Measurements from ENCODE around the gene PTCH1. TPM values are rescaled to one million over a fixed set of nuclear protein-coding genes. Genes with fewer than 3 reads are reported as not detected.

The PTCH1 gene
- total RNA-seq, 2 experiments from 2014 or later, result 15.8 to 17.0 TPM

DNA sequence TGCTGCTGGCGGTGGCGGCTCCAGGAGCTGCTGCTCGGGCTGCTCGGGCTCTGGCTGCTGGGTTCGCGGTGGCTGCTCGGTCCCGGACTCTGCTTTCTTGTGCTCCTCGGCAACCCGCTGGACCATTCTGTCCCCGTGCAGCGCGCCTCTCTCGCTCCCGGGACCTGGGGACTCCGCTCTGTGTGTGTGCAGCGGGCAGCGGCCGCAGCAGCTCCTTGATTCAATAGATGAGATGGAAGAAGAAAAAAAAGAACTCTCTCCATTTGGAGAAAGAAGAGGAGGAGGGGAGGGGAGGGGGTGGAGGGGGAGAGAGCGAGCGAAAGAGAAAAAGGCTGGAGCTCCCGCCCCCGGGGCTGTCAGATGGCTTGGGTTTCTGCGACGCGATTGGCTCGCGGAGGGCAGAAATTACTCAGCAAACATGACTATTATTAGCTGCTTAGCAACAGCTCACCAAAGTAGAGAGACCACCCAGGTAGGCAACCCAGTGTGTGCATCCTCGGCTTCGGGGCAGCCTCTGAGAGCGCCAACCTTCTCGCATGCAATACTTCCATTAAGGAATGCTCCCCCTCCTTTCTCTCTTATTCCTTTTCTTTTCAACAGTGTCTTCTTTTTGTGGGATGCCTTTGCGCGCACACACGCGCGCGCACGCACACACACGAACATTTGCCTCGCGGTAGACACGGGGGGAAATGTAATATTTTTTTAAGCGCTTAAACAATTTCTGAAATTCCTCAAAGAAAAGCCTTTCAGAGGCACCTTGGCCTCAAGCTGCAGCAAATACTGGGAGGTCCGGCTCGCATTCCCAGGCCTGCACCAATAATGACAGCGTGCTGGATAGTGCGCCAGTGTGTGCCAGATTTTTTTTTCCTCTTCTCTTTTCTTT is 7.6 kb downstream of the PTCH1 start:
- H3K27me3 ChIP-seq (ENCODE audit: control insufficient read depth in 1 of 2, insufficient read depth in 2 of 2, low read length in 2 of 2), result peaks cover 11 to 19% of the 10 kb centered on the region in 2 experiments
- no peak overlapping the region for H3K27ac ChIP-seq (ENCODE audit: low read depth in 1 of 2, low read length in 2 of 2)
- H3K9me3 ChIP-seq (ENCODE audit: control insufficient read depth in 1 of 2, insufficient read depth in 1 of 2, low read length in 2 of 2), result peaks cover 0 to 7% of the 10 kb centered on the region in 2 experiments
- ChIA-PET POLR2A (interaction anchor here (1.1 to 6.7 kb wide), 4 partner anchors 15 to 366 kb away, joined by 3 to 99 read pairs (median 6); partner anchors contain the start of gene ERCC6L2), CTCF (interaction anchor here (1.1 kb wide), 1 partner anchor 15 kb away, joined by 3 read pairs; no protein-coding TSS in a partner anchor)
- TF ChIP-seq, protein P1, sequence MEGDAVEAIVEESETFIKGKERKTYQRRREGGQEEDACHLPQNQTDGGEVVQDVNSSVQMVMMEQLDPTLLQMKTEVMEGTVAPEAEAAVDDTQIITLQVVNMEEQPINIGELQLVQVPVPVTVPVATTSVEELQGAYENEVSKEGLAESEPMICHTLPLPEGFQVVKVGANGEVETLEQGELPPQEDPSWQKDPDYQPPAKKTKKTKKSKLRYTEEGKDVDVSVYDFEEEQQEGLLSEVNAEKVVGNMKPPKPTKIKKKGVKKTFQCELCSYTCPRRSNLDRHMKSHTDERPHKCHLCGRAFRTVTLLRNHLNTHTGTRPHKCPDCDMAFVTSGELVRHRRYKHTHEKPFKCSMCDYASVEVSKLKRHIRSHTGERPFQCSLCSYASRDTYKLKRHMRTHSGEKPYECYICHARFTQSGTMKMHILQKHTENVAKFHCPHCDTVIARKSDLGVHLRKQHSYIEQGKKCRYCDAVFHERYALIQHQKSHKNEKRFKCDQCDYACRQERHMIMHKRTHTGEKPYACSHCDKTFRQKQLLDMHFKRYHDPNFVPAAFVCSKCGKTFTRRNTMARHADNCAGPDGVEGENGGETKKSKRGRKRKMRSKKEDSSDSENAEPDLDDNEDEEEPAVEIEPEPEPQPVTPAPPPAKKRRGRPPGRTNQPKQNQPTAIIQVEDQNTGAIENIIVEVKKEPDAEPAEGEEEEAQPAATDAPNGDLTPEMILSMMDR (IDR thresholded peaks at IDR 0.05), result no peak
- intact Hi-C loops (cut with DNase I, micrococcal nuclease), result loop anchor here in 1 of 2 experiments (5.0 to 10.0 kb wide), 2 partner anchors 368 to 784 kb away; partner anchors contain the start of genes AOPEP and ERCC6L2
- Mint-ChIP-seq H3K4me1 (ENCODE audit: low read depth) (peaks cover 56% of the 10 kb centered on the region), H3K27me3 (peaks cover 23% of the 10 kb centered on the region), H3K36me3 (ENCODE audit: low read depth) (peaks cover 30% of the 10 kb centered on the region), H3K4me3 (peak overlapping the region; percentile 93), H3K27ac (peak overlapping the region; percentile 83), H3K9me3 (no peaks in the 10 kb centered on the region)
- H3K4me3 ChIP-seq (ENCODE audit: low read length), result peak overlapping the region; percentile 73
- ATAC-seq (ENCODE audit: poor library complexity) (peak; percentile 37), DNase-seq (peak in 11 of 14 experiments; percentile 43 to 81 (median 60))
- no peaks in the 10 kb centered on the region for H3K36me3 ChIP-seq (ENCODE audit: insufficient read depth, low read length)
- peaks cover 59% of the 10 kb centered on the region for H3K4me1 ChIP-seq (ENCODE audit: insufficient read depth, low read length)

DNA sequence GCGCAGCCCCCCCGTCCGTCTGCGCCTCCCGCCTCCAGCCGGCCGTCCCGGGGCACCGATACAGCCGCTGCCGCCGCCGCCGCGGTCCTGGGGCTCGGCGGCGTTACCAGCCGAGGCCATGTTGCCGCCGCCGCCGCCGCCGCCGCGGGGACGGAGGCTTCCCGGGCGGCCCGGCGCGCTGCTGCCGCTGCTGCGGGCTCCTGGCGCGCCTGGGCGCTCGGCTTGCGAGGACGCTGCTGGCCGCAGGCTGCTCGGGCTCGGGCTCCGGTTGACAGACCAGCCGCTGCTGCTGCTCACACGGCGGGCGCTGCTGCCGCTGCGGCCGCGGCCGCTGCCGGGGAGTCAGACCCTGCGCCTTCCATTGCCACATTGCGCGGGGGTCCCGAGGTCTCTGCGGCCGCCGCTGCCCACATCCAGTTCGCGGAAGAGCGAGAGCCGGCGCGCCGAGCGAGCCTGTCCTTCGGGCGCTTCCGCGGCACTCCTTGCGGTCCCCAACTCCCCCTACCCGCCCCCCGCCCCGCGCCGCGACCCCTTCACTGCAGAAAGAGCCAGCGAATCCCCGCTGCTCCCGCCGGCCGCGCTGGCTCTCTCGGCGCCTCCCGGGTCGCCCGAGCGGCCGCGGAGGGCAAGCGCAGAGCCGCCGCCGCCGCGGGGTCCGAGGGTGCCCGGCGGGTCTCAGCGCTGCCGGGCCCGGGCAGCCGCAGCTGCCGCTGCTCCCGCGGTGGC is 8.4 kb downstream of the PTCH1 start:
- peak; percentile 3 for ATAC-seq (ENCODE audit: poor library complexity)
- peak overlapping the region; percentile 91 for H3K4me3 Mint-ChIP-seq
- H3K36me3 ChIP-seq (ENCODE audit: insufficient read depth, low read length), result no peaks in the 10 kb centered on the region
- peak overlapping the region; percentile 83 for H3K27ac Mint-ChIP-seq
- peaks cover 21% of the 10 kb centered on the region for H3K27me3 Mint-ChIP-seq
- H3K9me3 ChIP-seq (ENCODE audit: control insufficient read depth in 1 of 2, insufficient read depth in 1 of 2, low read length in 2 of 2), result peaks cover 0 to 7% of the 10 kb centered on the region in 2 experiments
- H3K27ac ChIP-seq (ENCODE audit: low read depth in 1 of 2, low read length in 2 of 2), result no peak overlapping the region
- ChIA-PET POLR2A (interaction anchor here (1.1 to 6.7 kb wide), 4 partner anchors 14 to 367 kb away, joined by 3 to 99 read pairs (median 6); partner anchors contain the start of gene ERCC6L2), CTCF (interaction anchor here (1.1 kb wide), 1 partner anchor 14 kb away, joined by 3 read pairs; no protein-coding TSS in a partner anchor)
- peaks cover 30% of the 10 kb centered on the region for H3K36me3 Mint-ChIP-seq (ENCODE audit: low read depth)
- TF ChIP-seq, protein P1 (IDR thresholded peaks at IDR 0.05), result no peak
- peak in 5 of 14 experiments; percentile 14 to 64 (median 21) for DNase-seq
- peaks cover 11 to 19% of the 10 kb centered on the region in 2 experiments for H3K27me3 ChIP-seq (ENCODE audit: control insufficient read depth in 1 of 2, insufficient read depth in 2 of 2, low read length in 2 of 2)
- peak overlapping the region; percentile 86 for H3K4me3 ChIP-seq (ENCODE audit: low read length)
- H3K4me1 ChIP-seq (ENCODE audit: insufficient read depth, low read length), result peaks cover 61% of the 10 kb centered on the region
- intact Hi-C loops (cut with DNase I, micrococcal nuclease), result loop anchor here in 1 of 2 experiments (5.0 to 10.0 kb wide), 2 partner anchors 369 to 784 kb away; partner anchors contain the start of genes AOPEP and ERCC6L2
- H3K9me3 Mint-ChIP-seq, result no peaks in the 10 kb centered on the region
- H3K4me1 Mint-ChIP-seq (ENCODE audit: low read depth), result peaks cover 56% of the 10 kb centered on the region

All from CD4-positive, alpha-beta T cell (primary cell).